ENCODE data around the gene TGIF2.

Gene TGIF2

GRCh38 chr20:36532388-36532787 is 41.0 kb upstream of the TGIF2 start:
- TF ChIP-seq CTCF (IDR thresholded peaks at IDR 0.05; ENCODE audit: low read depth, low read length) = no peak
- H3K4me3 ChIP-seq (ENCODE audit: low read depth, low read length) = no peak overlapping the region

- no peak for TF ChIP-seq CTCF (IDR thresholded peaks at IDR 0.05; ENCODE audit: low read depth, low read length)
- H3K4me3 ChIP-seq (ENCODE audit: low read depth, low read length) = no peak overlapping the region
Observed at GRCh38 chr20:36532822-36533221, 40.6 kb upstream of the TGIF2 start.

GRCh38 chr20:36538026-36538722 is 35.2 kb upstream of the TGIF2 start:
- H3K4me3 ChIP-seq (ENCODE audit: low read depth, low read length) = no peak overlapping the region
- TF ChIP-seq CTCF (IDR thresholded peaks at IDR 0.05; ENCODE audit: low read depth, low read length) = no peak

- TF ChIP-seq CTCF (IDR thresholded peaks at IDR 0.05; ENCODE audit: low read depth, low read length) = no peak
- H3K4me3 ChIP-seq (ENCODE audit: low read depth, low read length) = peak overlapping the region; percentile 99
Observed at GRCh38 chr20:36540551-36541211, 32.7 kb upstream of the TGIF2 start.

GRCh38 chr20:36541227-36541767 is 32.1 kb upstream of the TGIF2 start, which contains the start of gene MYL9:
Gene MYL9, plus strand, starts transcription at chr20:36541519. Its CDS starts 3,366 bp downstream, at chr20:36544885.
- H3K4me3 ChIP-seq (ENCODE audit: low read depth, low read length) = peak within 1 kb of the TSS; percentile 99
- TF ChIP-seq CTCF (IDR thresholded peaks at IDR 0.05; ENCODE audit: low read depth, low read length) = no peak

- H3K4me3 ChIP-seq (ENCODE audit: low read depth, low read length) = peak overlapping the region; percentile 99
- TF ChIP-seq CTCF (IDR thresholded peaks at IDR 0.05; ENCODE audit: low read depth, low read length) = peak; percentile 84
Observed at GRCh38 chr20:36541768-36542488, 31.5 kb upstream of the TGIF2 start.

Data from WI38 (cell line).